Fibroblast of villous mesenchyme (primary cell): ENCODE measurements around the gene TUBGCP5. TPM values are rescaled to one million over a fixed set of nuclear protein-coding genes. Genes with fewer than 3 reads are reported as not detected.

Experiments
- DNase-seq: peaks from one replicate; pipeline ENCODE4 v3.0.0-alpha.2; 2010; ENCODE audit warnings: low read depth
- H3K4me3 ChIP-seq: 2 replicates; pipeline ENCODE4 v1.5.1; 2011; ENCODE audit warnings: low read depth, mild to moderate bottlenecking, low read length
- total RNA-seq: library from RNA; depleted of rRNA; stranded (reverse); fragments of >200 nt; gene quantifications from 2 replicates; pipeline ENCODE4 v1.2.3, GENCODE V29; 2012
- TF ChIP-seq, protein P1 (sequence below): IDR thresholded peaks from 2 replicates; pipeline ENCODE4 v1.5.1; 2012; ENCODE audit warnings: low read depth, mild to moderate bottlenecking, low read length; ENCODE audit not compliant: insufficient read depth

TUBGCP5 gene
- total RNA-seq, 1 donor: 31.1 TPM

DNA sequence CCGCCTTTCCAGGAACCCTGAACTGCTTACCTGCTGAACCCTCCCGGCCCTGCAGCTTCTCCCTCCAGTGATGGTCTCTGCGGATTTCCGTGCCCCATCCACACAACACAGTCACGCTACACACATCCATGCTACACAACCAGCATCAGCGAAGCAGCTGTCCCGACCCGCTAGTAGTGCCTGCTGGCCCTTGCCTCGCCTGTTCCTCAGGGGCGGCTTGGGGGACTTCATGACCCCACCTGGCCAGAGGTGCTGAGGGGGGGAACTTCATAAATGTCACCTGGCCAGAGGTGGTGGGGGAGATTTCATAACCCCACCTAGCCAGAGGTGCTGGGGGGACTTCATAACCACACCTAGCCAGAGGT lies 530 bp upstream of the TUBGCP5 start:
- no peak for DNase-seq
- peak overlapping the region; percentile 72 for H3K4me3 ChIP-seq
- TF ChIP-seq, protein P1, sequence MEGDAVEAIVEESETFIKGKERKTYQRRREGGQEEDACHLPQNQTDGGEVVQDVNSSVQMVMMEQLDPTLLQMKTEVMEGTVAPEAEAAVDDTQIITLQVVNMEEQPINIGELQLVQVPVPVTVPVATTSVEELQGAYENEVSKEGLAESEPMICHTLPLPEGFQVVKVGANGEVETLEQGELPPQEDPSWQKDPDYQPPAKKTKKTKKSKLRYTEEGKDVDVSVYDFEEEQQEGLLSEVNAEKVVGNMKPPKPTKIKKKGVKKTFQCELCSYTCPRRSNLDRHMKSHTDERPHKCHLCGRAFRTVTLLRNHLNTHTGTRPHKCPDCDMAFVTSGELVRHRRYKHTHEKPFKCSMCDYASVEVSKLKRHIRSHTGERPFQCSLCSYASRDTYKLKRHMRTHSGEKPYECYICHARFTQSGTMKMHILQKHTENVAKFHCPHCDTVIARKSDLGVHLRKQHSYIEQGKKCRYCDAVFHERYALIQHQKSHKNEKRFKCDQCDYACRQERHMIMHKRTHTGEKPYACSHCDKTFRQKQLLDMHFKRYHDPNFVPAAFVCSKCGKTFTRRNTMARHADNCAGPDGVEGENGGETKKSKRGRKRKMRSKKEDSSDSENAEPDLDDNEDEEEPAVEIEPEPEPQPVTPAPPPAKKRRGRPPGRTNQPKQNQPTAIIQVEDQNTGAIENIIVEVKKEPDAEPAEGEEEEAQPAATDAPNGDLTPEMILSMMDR: no peak

DNA sequence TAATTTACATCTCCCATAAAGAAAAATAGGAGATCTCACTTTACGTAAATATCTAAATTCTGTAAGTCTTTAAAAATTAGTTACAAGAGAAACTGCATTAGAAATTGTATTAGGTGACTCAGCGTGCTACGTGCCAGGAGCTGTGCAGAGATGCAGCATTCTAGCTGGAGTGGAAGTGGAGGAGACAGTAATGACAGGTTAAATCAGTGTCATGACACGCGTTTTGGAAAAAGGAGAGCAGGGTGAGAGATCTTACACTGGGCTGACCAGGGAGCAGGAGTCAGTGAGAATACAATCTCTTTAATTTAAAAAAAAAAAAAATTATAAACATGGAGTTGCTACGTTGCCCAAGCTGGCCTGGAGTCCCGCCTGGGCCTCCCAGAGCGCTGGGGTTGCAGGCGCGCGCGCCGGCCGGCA lies 635 bp downstream of the TUBGCP5 start:
- DNase-seq: peak; percentile 67
- peak overlapping the region; percentile 72 for H3K4me3 ChIP-seq
- TF ChIP-seq, protein P1: no peak

DNA sequence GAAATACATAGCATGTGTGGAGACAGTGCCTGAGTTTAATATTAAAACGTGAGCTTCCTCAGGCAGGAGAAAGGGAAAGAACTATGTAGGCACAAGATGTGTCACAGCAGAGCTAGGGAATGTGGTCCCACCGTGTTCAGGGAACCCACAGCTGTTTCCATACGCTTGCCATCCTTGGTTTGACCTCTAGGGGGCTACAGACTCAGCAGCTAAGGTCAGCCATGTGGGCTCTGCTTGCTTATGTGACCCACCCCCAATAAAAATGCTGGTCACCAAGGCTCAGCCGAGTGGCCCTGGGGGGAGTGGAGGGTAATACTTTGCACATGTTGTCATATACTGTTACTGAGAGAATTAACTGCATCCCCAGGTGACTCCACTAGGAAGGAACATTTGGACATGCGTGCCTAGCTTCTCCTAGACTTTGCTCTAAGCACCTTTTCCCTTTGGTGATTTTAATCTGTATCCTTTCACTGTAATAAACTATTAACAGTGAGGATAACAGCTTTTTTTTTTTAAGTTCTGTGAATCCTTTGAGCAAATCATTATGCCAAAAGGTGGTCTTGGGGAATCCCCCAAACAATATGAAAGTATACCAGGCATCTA lies 3.3 kb downstream of the TUBGCP5 start:
- TF ChIP-seq, protein P1: peak; percentile 91
- DNase-seq: peak; percentile 56
- no peak overlapping the region for H3K4me3 ChIP-seq

DNA sequence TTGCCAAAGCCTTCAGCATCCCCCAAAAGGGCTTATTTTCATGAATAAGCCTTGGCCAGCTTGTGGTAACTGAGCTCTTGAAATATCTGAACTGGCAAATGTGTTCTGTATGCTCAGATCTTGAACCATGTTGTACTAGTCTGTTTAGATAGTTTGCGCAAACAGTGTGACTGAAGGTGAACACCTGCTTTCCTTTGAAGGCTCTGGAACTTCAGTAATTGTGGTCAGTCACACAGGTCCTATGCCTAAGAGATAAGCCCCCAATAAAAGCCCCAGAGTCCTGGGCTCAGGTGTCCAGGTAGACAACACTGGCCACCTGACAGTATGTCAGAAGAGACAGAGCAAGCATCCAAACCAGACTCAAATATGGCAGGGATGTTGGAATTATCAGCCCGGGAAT lies 5.4 kb downstream of the TUBGCP5 start:
- no peak for DNase-seq
- TF ChIP-seq, protein P1: no peak
- H3K4me3 ChIP-seq: no peak overlapping the region

DNA sequence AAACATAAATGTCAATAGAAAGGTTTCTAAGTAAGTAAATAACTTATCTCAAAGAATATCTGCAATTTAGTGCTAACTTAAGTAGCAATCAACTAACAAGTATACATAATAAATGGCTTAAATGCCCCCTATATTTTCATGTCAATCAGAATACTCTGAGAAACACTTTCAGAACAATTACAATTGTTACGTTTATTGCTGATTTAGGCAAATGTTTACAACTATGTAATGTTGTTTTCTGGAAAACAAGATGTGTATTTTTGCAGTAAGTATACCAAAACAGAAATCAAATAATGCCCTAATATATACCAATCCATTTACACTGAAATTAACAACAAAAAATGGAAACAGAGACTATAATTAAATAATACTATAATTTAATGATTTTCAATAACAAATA lies 13.2 kb downstream of the TUBGCP5 start:
- TF ChIP-seq, protein P1: no peak
- DNase-seq: no peak
- H3K4me3 ChIP-seq: no peak overlapping the region

DNA sequence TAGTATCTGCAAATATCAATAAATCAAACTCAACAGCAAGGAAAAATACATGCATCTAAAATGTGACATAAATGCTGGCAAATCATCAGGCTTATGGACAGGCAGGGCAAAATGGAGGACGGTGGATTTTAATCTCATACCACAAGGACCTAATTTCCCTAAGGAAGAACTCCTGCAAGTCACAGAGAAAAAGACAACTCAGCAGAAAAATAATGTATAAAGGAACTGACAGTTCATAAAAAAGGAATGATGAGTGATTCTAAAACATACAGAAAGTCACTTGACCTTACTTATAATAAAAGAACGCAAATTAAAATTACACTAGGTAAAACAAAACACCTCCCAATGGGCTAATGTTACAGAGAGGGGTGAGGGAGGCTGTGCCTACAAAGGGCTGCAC lies 17.2 kb downstream of the TUBGCP5 start:
- H3K4me3 ChIP-seq: no peak overlapping the region
- TF ChIP-seq, protein P1: no peak
- DNase-seq: no peak

DNA sequence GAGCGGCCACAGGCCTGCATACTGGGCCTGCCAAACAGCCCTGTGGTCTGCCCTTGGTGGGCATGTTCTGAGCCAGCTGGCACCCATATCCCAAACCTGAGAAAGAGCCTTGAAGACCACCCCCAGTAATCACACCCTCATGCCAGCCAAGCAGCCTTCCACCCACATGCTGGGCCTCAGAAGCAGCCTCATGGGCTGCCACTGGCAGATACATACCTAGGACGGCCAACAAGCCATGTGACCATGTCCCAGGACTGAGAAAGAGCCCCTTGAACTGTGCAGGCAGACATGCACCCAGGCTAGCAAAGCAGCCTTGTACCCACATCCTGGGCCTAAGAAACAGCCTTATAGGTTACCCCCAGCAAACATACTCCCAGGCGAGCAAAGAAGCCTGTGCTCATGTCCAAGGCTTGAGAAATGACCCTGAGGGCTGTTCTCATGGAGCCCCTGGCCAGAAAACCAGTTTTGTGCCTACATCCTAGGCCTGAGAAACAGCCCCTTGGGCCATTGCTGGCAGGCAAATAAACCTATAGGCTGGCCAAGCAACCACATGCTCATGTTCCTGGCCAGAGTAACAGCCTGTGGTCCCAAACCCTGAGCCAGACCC lies 24.9 kb downstream of the TUBGCP5 start:
- DNase-seq: no peak
- H3K4me3 ChIP-seq: no peak overlapping the region
- TF ChIP-seq, protein P1: no peak
